Heart left ventricle (tissue), 13 donors: ENCODE measurements around the gene ATRNL1.

ENCODE experiments used
- CTCF ChIP-seq, 12 donors: fragments of 200-600 bp; sonication (generic) in 4 of 12; IDR thresholded peaks; one replicate each; pipeline versions ENCODE4 v1.5.0 to v1.8.0; 2018 to 2022; ENCODE audit warnings: antibody characterized with exemption in 12 of 12, mild to moderate bottlenecking in 5 of 12
- POLR2A ChIP-seq, 2 donors: fragments of 450-650 bp; IDR thresholded peaks; one replicate each; pipeline ENCODE4 v1.6.1; 2017; ENCODE audit warnings: antibody characterized with exemption in 2 of 2, mild to moderate bottlenecking in 2 of 2, moderate library complexity in 2 of 2
- donor health status: ischemic (EF 13 %, LVEDD 7.1; RV severe dilation, severe dysfunction).
- donor health status: DM: no; HTN: yes; CAD: no.
- donor health status: DM: no; HTN: no; CAD: no.
- donor health status: ischemic (EF 25% LVEDD 6.9; RV normal size, moderate dysfunction).
- donor health status: ischemic (EF 25% LVEDD 5.7; RV mildly dilated, moderate dysfunction).
- donor health status: ischemic (EF 35%, LVEDD 5.7; RV mildly dilated, moderate dysfunction).
- donor health status: nonischemic (EF 11% LVEDD 7.7; RV severe dilation, severe dysfunction).
- donor health status: DM: yes; HTN: yes; CAD: no.
- donor health status: PGD.
- donor health status: ischemic (EF 29% LVEDD 5.4; RV normal size, mild dysfunction).
- donor health status: nonischemic (EF 23%, LVEDD 6.1; RV moderate dilation, normal function).

- TF ChIP-seq POLR2A (IDR thresholded peaks at IDR 0.05), result no peak
- no peak for TF ChIP-seq CTCF (IDR thresholded peaks at IDR 0.05)
Observed at GRCh38 chr10:115909037-115909436, 815.9 kb downstream of the ATRNL1 start.
